ENCODE results near the gene LMOD3.

The LMOD3 gene

GRCh38 chr3:69091389-69092029 lies 30.9 kb downstream of the LMOD3 start:
- no peak for DNase-seq (ENCODE audit: low spot score)

- DNase-seq (ENCODE audit: low spot score), result no peak
Observed at GRCh38 chr3:69090021-69090420, 32.4 kb downstream of the LMOD3 start.

GRCh38 chr3:69088063-69088462 lies 34.3 kb downstream of the LMOD3 start:
- DNase-seq (ENCODE audit: low spot score), result no peak

- no peak for DNase-seq (ENCODE audit: low spot score)
Observed at GRCh38 chr3:69087030-69087791, 35.2 kb downstream of the LMOD3 start.

- DNase-seq (ENCODE audit: low spot score), result peak; percentile 13
Observed at GRCh38 chr3:69085833-69086722, 36.3 kb downstream of the LMOD3 start.

- no peak for DNase-seq (ENCODE audit: low spot score)
Observed at GRCh38 chr3:69085168-69085832, 37.1 kb downstream of the LMOD3 start.

- peak; percentile 79 for DNase-seq (ENCODE audit: low spot score)
Observed at GRCh38 chr3:69084326-69085167, 37.8 kb downstream of the LMOD3 start, which contains the start of gene ARL6IP5. Gene ARL6IP5 (plus strand): TSS chr3:69084937. CDS start chr3:69085048, 111 bp downstream.

GRCh38 chr3:69082805-69083204 lies 39.6 kb downstream of the LMOD3 start:
- no peak for DNase-seq (ENCODE audit: low spot score)

GRCh38 chr3:69082361-69082760 lies 40.0 kb downstream of the LMOD3 start:
- no peak for DNase-seq (ENCODE audit: low spot score)

GRCh38 chr3:69081583-69082262 lies 40.7 kb downstream of the LMOD3 start:
- no peak for DNase-seq (ENCODE audit: low spot score)

- DNase-seq (ENCODE audit: low spot score), result peak; percentile 88
Observed at GRCh38 chr3:69080233-69080920, 42.0 kb downstream of the LMOD3 start, which contains the start of gene UBA3. Gene UBA3 (minus strand): TSS chr3:69080365. CDS start chr3:69080353, 12 bp downstream.

- peak; percentile 48 for DNase-seq (ENCODE audit: low spot score)
Observed at GRCh38 chr3:69079269-69080159, 42.9 kb downstream of the LMOD3 start.

- no peak for DNase-seq (ENCODE audit: low spot score)
Observed at GRCh38 chr3:69072928-69073327, 49.5 kb downstream of the LMOD3 start.

GRCh38 chr3:69066121-69066520 lies 56.3 kb downstream of the LMOD3 start:
- DNase-seq (ENCODE audit: low spot score), result no peak

GRCh38 chr3:69065318-69065964 lies 57.0 kb downstream of the LMOD3 start:
- DNase-seq (ENCODE audit: low spot score), result no peak

GRCh38 chr3:69063636-69064035 lies 58.8 kb downstream of the LMOD3 start:
- DNase-seq (ENCODE audit: low spot score), result no peak

- DNase-seq (ENCODE audit: low spot score), result no peak
Observed at GRCh38 chr3:69059688-69060087, 62.7 kb downstream of the LMOD3 start.

GRCh38 chr3:69058947-69059224 lies 63.5 kb downstream of the LMOD3 start:
- DNase-seq (ENCODE audit: low spot score), result no peak
